ENCODE data around the gene GRM3.
A peak's percentile ranks its signal among the peaks of the same experiment; 100 is the strongest.

The GRM3 gene

GRCh38 chr7:86708031-86708680, 64.4 kb downstream of the GRM3 start:
- no peak overlapping the region for H3K27ac ChIP-seq
- TF ChIP-seq CTCF (conservative IDR thresholded peaks at IDR 0.05), result no peak

- H3K27ac ChIP-seq, result no peak overlapping the region
- no peak for TF ChIP-seq CTCF (conservative IDR thresholded peaks at IDR 0.05)
Measured at GRCh38 chr7:86720306-86720705, 76.6 kb downstream of the GRM3 start.

- no peak overlapping the region for H3K27ac ChIP-seq
- no peak for TF ChIP-seq CTCF (conservative IDR thresholded peaks at IDR 0.05)
Measured at GRCh38 chr7:86733783-86734182, 90.1 kb downstream of the GRM3 start.

GRCh38 chr7:86745013-86745745, 101.5 kb downstream of the GRM3 start:
- TF ChIP-seq CTCF (conservative IDR thresholded peaks at IDR 0.05), result no peak

GRCh38 chr7:86747698-86748097, 104.0 kb downstream of the GRM3 start:
- no peak for TF ChIP-seq CTCF (conservative IDR thresholded peaks at IDR 0.05)
- no peak overlapping the region for H3K27ac ChIP-seq

More at GRCh38 chr7:86745013-86745745, 101.5 kb downstream of the GRM3 start:
- peak overlapping the region; percentile 53 for H3K27ac ChIP-seq

GRCh38 chr7:86748201-86748600, 104.5 kb downstream of the GRM3 start:
- H3K27ac ChIP-seq, result no peak overlapping the region
- no peak for TF ChIP-seq CTCF (conservative IDR thresholded peaks at IDR 0.05)

- TF ChIP-seq CTCF (conservative IDR thresholded peaks at IDR 0.05), result no peak
- no peak overlapping the region for H3K27ac ChIP-seq
Measured at GRCh38 chr7:86748843-86749719, 105.4 kb downstream of the GRM3 start.

Measured in VCaP (cell line).